Measurements from ENCODE around the gene ATP11C.

DNA sequence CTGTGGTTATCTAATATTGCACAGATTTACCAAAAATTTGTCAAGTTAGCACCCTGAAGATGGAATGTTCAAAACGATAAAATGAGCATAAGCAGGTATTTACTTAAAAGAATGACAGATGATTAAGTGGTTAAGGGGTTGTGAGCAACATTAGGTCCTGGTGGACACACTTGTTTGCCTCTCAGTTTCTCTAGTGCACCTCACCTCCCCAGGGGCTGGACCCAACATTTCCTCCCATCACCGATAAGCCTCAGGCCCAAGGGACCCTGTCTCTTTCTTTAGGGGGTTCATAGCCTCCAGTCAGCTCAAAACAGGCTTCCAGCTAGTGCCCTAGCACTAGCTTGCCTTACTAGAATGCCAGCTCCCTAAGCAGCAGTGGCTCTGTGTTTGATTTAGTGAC, 88.0 kb downstream of the ATP11C start:
- TF ChIP-seq MYC (IDR thresholded peaks at IDR 0.05; ENCODE audit: borderline replicate concordance, low read length): no peak
- TF ChIP-seq, protein P1, sequence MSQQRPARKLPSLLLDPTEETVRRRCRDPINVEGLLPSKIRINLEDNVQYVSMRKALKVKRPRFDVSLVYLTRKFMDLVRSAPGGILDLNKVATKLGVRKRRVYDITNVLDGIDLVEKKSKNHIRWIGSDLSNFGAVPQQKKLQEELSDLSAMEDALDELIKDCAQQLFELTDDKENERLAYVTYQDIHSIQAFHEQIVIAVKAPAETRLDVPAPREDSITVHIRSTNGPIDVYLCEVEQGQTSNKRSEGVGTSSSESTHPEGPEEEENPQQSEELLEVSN (IDR thresholded peaks at IDR 0.05; ENCODE audit: borderline replicate concordance, low read depth): no peak
